ENCODE data around the gene FKBP2.

The FKBP2 gene

GRCh38 chr11:64220798-64221197, 20.1 kb upstream of the FKBP2 start:
- no peaks in the 10 kb centered on the region for H3K9me2 ChIP-seq (ENCODE audit: low read depth, low read length)
- TF ChIP-seq CTCF (IDR thresholded peaks at IDR 0.05; ENCODE audit: low read length) (no peak), EZH2 (IDR thresholded peaks at IDR 0.05; ENCODE audit: borderline replicate concordance, low read length) (no peak)
- no peaks in the 10 kb centered on the region for H3F3A ChIP-seq (ENCODE audit: insufficient read depth, low read length)
- no peak overlapping the region for H3K27ac ChIP-seq (ENCODE audit: low read depth, low read length, poor library complexity, severe bottlenecking)
- peaks cover 17% of the 10 kb centered on the region for H3K4me1 ChIP-seq (ENCODE audit: insufficient read depth, low read length, severe bottlenecking)
- H2AFZ ChIP-seq (ENCODE audit: low read length) = no peak overlapping the region
- no peak overlapping the region for H3K9ac ChIP-seq (ENCODE audit: low read length)
- H3K4me2 ChIP-seq (ENCODE audit: low read length) = no peak overlapping the region
- H4K20me1 ChIP-seq (ENCODE audit: insufficient read depth, low read length) = no peaks in the 10 kb centered on the region
- H3K4me3 ChIP-seq (ENCODE audit: low read depth, low read length, poor library complexity, severe bottlenecking) = no peak overlapping the region
- H3K9me3 ChIP-seq (ENCODE audit: low read length) = no peaks in the 10 kb centered on the region
- H3K27me3 ChIP-seq (ENCODE audit: insufficient read depth, low read length) = no peaks in the 10 kb centered on the region
- H3K79me2 ChIP-seq (ENCODE audit: insufficient read depth, low read length) = no peaks in the 10 kb centered on the region
- H3K36me3 ChIP-seq (ENCODE audit: insufficient read depth, low read length) = peaks cover 53% of the 10 kb centered on the region

- Histone ChIP-seq H3K9me2 (ENCODE audit: low read depth, low read length) (no peaks in the 10 kb centered on the region), H3K27ac (ENCODE audit: low read depth, low read length, poor library complexity, severe bottlenecking) (peak overlapping the region; percentile 5), H3K4me3 (ENCODE audit: low read depth, low read length, poor library complexity, severe bottlenecking) (no peak overlapping the region), H3K4me2 (ENCODE audit: low read length) (no peak overlapping the region), H4K20me1 (ENCODE audit: insufficient read depth, low read length) (no peaks in the 10 kb centered on the region), H3K9ac (ENCODE audit: low read length) (no peak overlapping the region), H2AFZ (ENCODE audit: low read length) (no peak overlapping the region), H3K27me3 (ENCODE audit: insufficient read depth, low read length) (no peaks in the 10 kb centered on the region), H3K4me1 (ENCODE audit: insufficient read depth, low read length, severe bottlenecking) (peaks cover 30% of the 10 kb centered on the region), H3K36me3 (ENCODE audit: insufficient read depth, low read length) (peaks cover 53% of the 10 kb centered on the region), H3F3A (ENCODE audit: insufficient read depth, low read length) (no peaks in the 10 kb centered on the region), H3K9me3 (ENCODE audit: low read length) (no peaks in the 10 kb centered on the region), H3K79me2 (ENCODE audit: insufficient read depth, low read length) (no peaks in the 10 kb centered on the region)
- TF ChIP-seq EZH2 (IDR thresholded peaks at IDR 0.05; ENCODE audit: borderline replicate concordance, low read length) (no peak), CTCF (IDR thresholded peaks at IDR 0.05; ENCODE audit: low read length) (no peak)
These were observed 18.3 kb upstream of the FKBP2 start for GRCh38 chr11:64222651-64223000.

DNA sequence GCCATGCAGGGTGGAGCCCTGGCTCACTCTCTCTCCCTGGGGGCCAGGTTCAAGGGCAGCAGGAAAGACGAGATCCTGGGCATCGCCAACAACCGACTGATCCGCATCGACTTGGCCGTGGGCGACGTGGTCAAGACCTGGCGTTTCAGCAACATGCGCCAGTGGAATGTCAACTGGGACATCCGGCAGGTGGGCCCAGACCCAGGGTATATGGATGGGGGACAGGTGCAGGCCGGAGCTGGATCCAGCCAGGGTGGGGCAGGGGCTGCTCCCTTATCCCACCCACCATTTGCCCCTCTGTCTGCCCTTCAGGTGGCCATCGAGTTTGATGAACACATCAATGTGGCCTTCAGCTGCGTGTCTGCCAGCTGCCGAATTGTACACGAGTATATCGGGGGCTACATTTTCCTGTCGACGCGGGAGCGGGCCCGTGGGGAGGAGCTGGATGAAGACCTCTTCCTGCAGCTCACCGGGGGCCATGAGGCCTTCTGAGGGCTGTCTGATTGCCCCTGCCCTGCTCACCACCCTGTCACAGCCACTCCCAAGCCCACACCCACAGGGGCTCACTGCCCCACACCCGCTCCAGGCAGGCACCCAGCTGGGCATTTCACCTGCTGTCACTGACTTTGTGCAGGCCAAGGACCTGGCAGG, 17.8 kb upstream of the FKBP2 start:
- peaks cover 31% of the 10 kb centered on the region for H3K4me1 ChIP-seq (ENCODE audit: insufficient read depth, low read length, severe bottlenecking)
- TF ChIP-seq CTCF (IDR thresholded peaks at IDR 0.05; ENCODE audit: low read length) (no peak), EZH2 (IDR thresholded peaks at IDR 0.05; ENCODE audit: borderline replicate concordance, low read length) (no peak)
- peaks cover 53% of the 10 kb centered on the region for H3K36me3 ChIP-seq (ENCODE audit: insufficient read depth, low read length)
- H3K4me2 ChIP-seq (ENCODE audit: low read length) = no peak overlapping the region
- no peaks in the 10 kb centered on the region for H3K9me3 ChIP-seq (ENCODE audit: low read length)
- H4K20me1 ChIP-seq (ENCODE audit: insufficient read depth, low read length) = no peaks in the 10 kb centered on the region
- H3K9me2 ChIP-seq (ENCODE audit: low read depth, low read length) = no peaks in the 10 kb centered on the region
- no peaks in the 10 kb centered on the region for H3F3A ChIP-seq (ENCODE audit: insufficient read depth, low read length)
- no peak overlapping the region for H2AFZ ChIP-seq (ENCODE audit: low read length)
- no peaks in the 10 kb centered on the region for H3K79me2 ChIP-seq (ENCODE audit: insufficient read depth, low read length)
- H3K27me3 ChIP-seq (ENCODE audit: insufficient read depth, low read length) = no peaks in the 10 kb centered on the region
- H3K4me3 ChIP-seq (ENCODE audit: low read depth, low read length, poor library complexity, severe bottlenecking) = no peak overlapping the region
- peak overlapping the region; percentile 5 for H3K27ac ChIP-seq (ENCODE audit: low read depth, low read length, poor library complexity, severe bottlenecking)
- no peak overlapping the region for H3K9ac ChIP-seq (ENCODE audit: low read length)

All from OCI-LY1 (cell line).